Central memory CD8-positive, alpha-beta T cell (primary cell): ENCODE measurements around the gene GNPAT.

Source experiments
- ATAC-seq: fragments of 150-1000 bp; cut with Tn5 transposase; replicated peaks from 2 replicates; pipeline ENCODE4 v1.10.0; 2022; ENCODE audit warnings: mild to moderate bottlenecking, moderate FRiP score, moderate number of reproducible peaks; ENCODE audit not compliant: poor library complexity, severe bottlenecking; ENCODE audit errors: extremely low read depth
- DNase-seq, 2 donors: peaks; one replicate each; pipeline ENCODE4 v3.0.0; 2021; ENCODE audit warnings: low spot score in 2 of 2
- H3K27ac Mint-ChIP-seq: one replicate; pipeline ENCODE4 v1.8.0; 2022; ENCODE audit warnings: low read depth, mild to moderate bottlenecking, moderate library complexity, mixed read lengths
- H3K27me3 Mint-ChIP-seq: one replicate; pipeline ENCODE4 v1.8.0; 2022; ENCODE audit warnings: mixed read lengths
- H3K36me3 Mint-ChIP-seq: one replicate; pipeline ENCODE4 v1.8.0; 2022; ENCODE audit warnings: mild to moderate bottlenecking, moderate library complexity, mixed read lengths; ENCODE audit not compliant: insufficient read depth
- H3K4me1 Mint-ChIP-seq: one replicate; pipeline ENCODE4 v1.8.0; 2022; ENCODE audit warnings: mixed read lengths
- H3K4me3 Mint-ChIP-seq: one replicate; pipeline ENCODE4 v1.8.0; 2022; ENCODE audit warnings: mild to moderate bottlenecking, moderate library complexity, mixed read lengths
- H3K9me3 Mint-ChIP-seq: one replicate; pipeline ENCODE4 v1.8.0; 2022; ENCODE audit warnings: mixed read lengths

GNPAT gene

GRCh38 chr1:231317306-231318014 is 76.4 kb downstream of the GNPAT start:
- peaks cover 7% of the 10 kb centered on the region for H3K4me1 Mint-ChIP-seq
- no peaks in the 10 kb centered on the region for H3K9me3 Mint-ChIP-seq
- ATAC-seq = no peak
- H3K27ac Mint-ChIP-seq = no peak overlapping the region
- H3K27me3 Mint-ChIP-seq = peaks cover 7% of the 10 kb centered on the region
- H3K36me3 Mint-ChIP-seq = peaks cover 2% of the 10 kb centered on the region
- H3K4me3 Mint-ChIP-seq = no peak overlapping the region
- no peak for DNase-seq

- no peak for DNase-seq
- H3K9me3 Mint-ChIP-seq = no peaks in the 10 kb centered on the region
- H3K36me3 Mint-ChIP-seq = peaks cover 2% of the 10 kb centered on the region
- peaks cover 7% of the 10 kb centered on the region for H3K4me1 Mint-ChIP-seq
- peaks cover 2% of the 10 kb centered on the region for H3K27me3 Mint-ChIP-seq
- ATAC-seq = no peak
- no peak overlapping the region for H3K4me3 Mint-ChIP-seq
- no peak overlapping the region for H3K27ac Mint-ChIP-seq
Observed at GRCh38 chr1:231318015-231318355, 77.0 kb downstream of the GNPAT start.

- Mint-ChIP-seq H3K36me3 (peaks cover 2% of the 10 kb centered on the region), H3K9me3 (no peaks in the 10 kb centered on the region), H3K4me3 (no peak overlapping the region), H3K27ac (no peak overlapping the region), H3K4me1 (peaks cover 7% of the 10 kb centered on the region), H3K27me3 (no peaks in the 10 kb centered on the region)
- ATAC-seq (no peak), DNase-seq (no peak)
Observed at GRCh38 chr1:231318568-231318967, 77.6 kb downstream of the GNPAT start.

GRCh38 chr1:231319080-231319479 is 78.1 kb downstream of the GNPAT start:
- ATAC-seq (no peak), DNase-seq (no peak)
- Mint-ChIP-seq H3K9me3 (no peaks in the 10 kb centered on the region), H3K27ac (no peak overlapping the region), H3K36me3 (peaks cover 2% of the 10 kb centered on the region), H3K4me1 (peaks cover 7% of the 10 kb centered on the region), H3K4me3 (no peak overlapping the region), H3K27me3 (no peaks in the 10 kb centered on the region)

GRCh38 chr1:231322880-231323530 is 82.0 kb downstream of the GNPAT start:
- ATAC-seq = no peak
- Mint-ChIP-seq H3K36me3 (peaks cover 2% of the 10 kb centered on the region), H3K27me3 (no peaks in the 10 kb centered on the region), H3K9me3 (no peaks in the 10 kb centered on the region), H3K4me1 (no peaks in the 10 kb centered on the region), H3K4me3 (no peak overlapping the region), H3K27ac (no peak overlapping the region)
- no peak for DNase-seq

- no peaks in the 10 kb centered on the region for H3K27me3 Mint-ChIP-seq
- H3K4me3 Mint-ChIP-seq = no peak overlapping the region
- peaks cover 2% of the 10 kb centered on the region for H3K36me3 Mint-ChIP-seq
- H3K4me1 Mint-ChIP-seq = peaks cover 5% of the 10 kb centered on the region
- H3K27ac Mint-ChIP-seq = peak overlapping the region; percentile 8
- ATAC-seq (no peak), DNase-seq (no peak)
- H3K9me3 Mint-ChIP-seq = no peaks in the 10 kb centered on the region
Observed at GRCh38 chr1:231324660-231325059, 83.6 kb downstream of the GNPAT start.

GRCh38 chr1:231326248-231326647 is 85.2 kb downstream of the GNPAT start:
- Mint-ChIP-seq H3K36me3 (peaks cover under 1% of the 10 kb centered on the region), H3K27me3 (no peaks in the 10 kb centered on the region), H3K4me3 (no peak overlapping the region), H3K27ac (no peak overlapping the region), H3K9me3 (no peaks in the 10 kb centered on the region), H3K4me1 (peaks cover 6% of the 10 kb centered on the region)
- no peak for DNase-seq
- no peak for ATAC-seq
